Glutamatergic neuron (in vitro differentiated cells): ENCODE data around the gene CSNK1D. TPM values are rescaled to one million over a fixed set of nuclear protein-coding genes. Genes with fewer than 3 reads are reported as not detected.
A peak's percentile ranks its signal among the peaks of the same experiment; 100 is the strongest.

Source experiments
- DNase-seq: peaks from one replicate; pipeline ENCODE4 v3.0.0; 2022
- H3K27ac Mint-ChIP-seq: one replicate; pipeline ENCODE4 v1.8.0; 2020; ENCODE audit warnings: mild to moderate bottlenecking, mixed read lengths, inconsistent platforms; ENCODE audit not compliant: unreplicated experiment
- H3K27me3 Mint-ChIP-seq: one replicate; pipeline ENCODE4 v1.8.0; 2020; ENCODE audit warnings: mild to moderate bottlenecking, moderate library complexity, mixed read lengths, inconsistent platforms; ENCODE audit not compliant: unreplicated experiment
- H3K36me3 Mint-ChIP-seq: one replicate; pipeline ENCODE4 v1.8.0; 2020; ENCODE audit warnings: mild to moderate bottlenecking, mixed read lengths, inconsistent platforms; ENCODE audit not compliant: unreplicated experiment
- H3K4me1 Mint-ChIP-seq: one replicate; pipeline ENCODE4 v1.8.0; 2020; ENCODE audit warnings: mild to moderate bottlenecking, low read depth, mixed read lengths, inconsistent platforms; ENCODE audit not compliant: unreplicated experiment
- H3K4me3 Mint-ChIP-seq: one replicate; pipeline ENCODE4 v1.8.0; 2020; ENCODE audit warnings: mild to moderate bottlenecking, mixed read lengths, inconsistent platforms; ENCODE audit not compliant: unreplicated experiment
- H3K9me3 Mint-ChIP-seq: one replicate; pipeline ENCODE4 v1.8.0; 2020; ENCODE audit warnings: mild to moderate bottlenecking, moderate library complexity, mixed read lengths, inconsistent platforms; ENCODE audit not compliant: unreplicated experiment
- CTCF ChIP-seq: fragments of 200-600 bp; sonication (generic); IDR thresholded peaks from one replicate; pipeline ENCODE4 v1.5.0; 2021; ENCODE audit not compliant: partially characterized antibody, unreplicated experiment
- total RNA-seq: library from RNA; stranded (reverse); fragmentation: NEBNext Ultra II Directional; extraction: Animal tissue kit (Norgen Biotek cat#: 25700); gene quantifications from one replicate; pipeline ENCODE4 v1.2.1, GENCODE V29; 2021; ENCODE audit not compliant: unreplicated experiment

CSNK1D gene
- total RNA-seq, 1 donor from 2014 or later: 211 TPM

GRCh38 chr17:82281502-82282238, 8.2 kb upstream of the CSNK1D start:
- peaks cover 7% of the 10 kb centered on the region for H3K9me3 Mint-ChIP-seq
- no peaks in the 10 kb centered on the region for H3K36me3 Mint-ChIP-seq
- no peak overlapping the region for H3K4me3 Mint-ChIP-seq
- no peak for TF ChIP-seq CTCF
- H3K27ac Mint-ChIP-seq: no peak overlapping the region
- peaks cover 3% of the 10 kb centered on the region for H3K27me3 Mint-ChIP-seq
- DNase-seq: no peak
- H3K4me1 Mint-ChIP-seq: peaks cover 14% of the 10 kb centered on the region

GRCh38 chr17:82281076-82281475, 7.6 kb upstream of the CSNK1D start:
- Mint-ChIP-seq H3K27me3 (peaks cover 3% of the 10 kb centered on the region), H3K4me3 (no peak overlapping the region), H3K9me3 (peaks cover 9% of the 10 kb centered on the region), H3K27ac (no peak overlapping the region), H3K36me3 (no peaks in the 10 kb centered on the region), H3K4me1 (peaks cover 14% of the 10 kb centered on the region)
- TF ChIP-seq CTCF: no peak
- DNase-seq: no peak

- H3K9me3 Mint-ChIP-seq: peaks cover 9% of the 10 kb centered on the region
- DNase-seq: no peak
- peaks cover 3% of the 10 kb centered on the region for H3K27me3 Mint-ChIP-seq
- peaks cover 14% of the 10 kb centered on the region for H3K4me1 Mint-ChIP-seq
- H3K27ac Mint-ChIP-seq: no peak overlapping the region
- no peaks in the 10 kb centered on the region for H3K36me3 Mint-ChIP-seq
- no peak for TF ChIP-seq CTCF
- H3K4me3 Mint-ChIP-seq: no peak overlapping the region
Observed at GRCh38 chr17:82280537-82280936, 7.0 kb upstream of the CSNK1D start.

DNA sequence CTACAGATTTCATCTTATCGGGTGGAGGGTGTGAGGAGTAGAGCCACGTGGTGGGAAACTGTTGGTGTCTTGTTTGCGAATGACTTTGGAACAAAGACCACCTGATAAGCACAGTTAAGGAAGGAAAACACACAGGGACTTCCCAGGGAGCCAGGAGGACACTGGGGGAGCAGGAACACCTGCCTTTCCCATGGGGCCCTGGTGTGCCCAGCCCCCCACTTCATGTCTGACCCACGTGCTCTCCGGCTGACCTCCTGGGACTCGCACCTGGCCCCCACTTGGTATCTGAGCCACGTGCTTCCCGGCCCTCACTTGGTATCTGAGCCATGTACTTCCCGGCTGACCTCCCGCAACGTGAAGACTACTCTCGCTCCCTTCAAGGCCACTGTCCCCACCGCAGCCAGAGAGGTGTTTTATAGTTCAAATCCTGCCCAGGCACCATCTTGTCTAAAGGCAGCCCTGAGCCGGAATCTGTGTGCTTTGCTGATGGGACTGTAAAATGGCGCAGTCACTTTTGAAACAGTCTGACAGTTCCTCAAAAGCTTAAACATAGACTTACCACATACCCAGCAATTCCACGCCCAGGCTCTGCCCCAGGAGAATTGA, 5.4 kb upstream of the CSNK1D start:
- Mint-ChIP-seq H3K4me1 (peaks cover 13% of the 10 kb centered on the region), H3K4me3 (peak overlapping the region; percentile 1), H3K9me3 (peaks cover 9% of the 10 kb centered on the region), H3K36me3 (no peaks in the 10 kb centered on the region), H3K27me3 (peaks cover 3% of the 10 kb centered on the region), H3K27ac (no peak overlapping the region)
- no peak for TF ChIP-seq CTCF
- DNase-seq: no peak

GRCh38 chr17:82278308-82278707, 4.8 kb upstream of the CSNK1D start:
- no peak for TF ChIP-seq CTCF
- no peak for DNase-seq
- Mint-ChIP-seq H3K27me3 (peaks cover 3% of the 10 kb centered on the region), H3K9me3 (peaks cover 9% of the 10 kb centered on the region), H3K27ac (peak overlapping the region; percentile 3), H3K36me3 (no peaks in the 10 kb centered on the region), H3K4me1 (peaks cover 11% of the 10 kb centered on the region), H3K4me3 (peak overlapping the region; percentile 1)
